K562 (cell line): ENCODE measurements around the gene DENND2A. TPM values are rescaled to one million over a fixed set of nuclear protein-coding genes. Genes with fewer than 3 reads are reported as not detected.

Source experiments
- ATAC-seq: fragments of 200-7000 bp; cut with Tn5 transposase; 3 replicates; pipeline ENCODE4 v1.9.1; 2020; ENCODE audit warnings: moderate library complexity
- BruUV-seq: library from RNA; stranded (reverse); fragments of 400-500 nt; replicated peaks from 2 replicates; lab custom pipeline; 2021; lab: Mats Ljungman, UMichigan
- CTCF ChIA-PET: fragments of 300-600 bp; formaldehyde crosslinking; extraction: SDS; loops from one replicate; lab custom pipeline; 2021; ENCODE audit warnings: low intra/inter-chr PET ratio; lab: Yijun Ruan, JAX
- POLR2A ChIA-PET: fragments of 300-600, 350-650 bp; sonication (Branson Sonifier 250); formaldehyde crosslinking; extraction: SDS; loops from one replicate; lab custom pipeline; 2021; ENCODE audit warnings: antibody characterized with exemption, inconsistent platforms; lab: Yijun Ruan, JAX
- DNase-seq, 4 experiments: peaks; one replicate each; pipeline versions ENCODE4 v3.0.0 to v3.0.0-alpha.2; 2011 to 2018; ENCODE audit warnings: low spot score in 3 of 4, mixed read lengths in 3 of 4; ENCODE audit errors: extremely low read depth in 1 of 4
- FAIRE-seq: peaks from 2 replicates; lab custom pipeline; 2011; peaks lifted over from hg19 to GRCh38; lab: Jason Lieb, UNC
- H2AFZ ChIP-seq: 2 replicates; pipeline ENCODE4 v1.6.0; 2011; ENCODE audit warnings: low read depth, low read length, control low read depth, inconsistent platforms
- H3K27ac ChIP-seq: fragments of 200-600 bp; 3 replicates; pipeline ENCODE4 v1.8.0; 2011; ENCODE audit warnings: low read depth, mild to moderate bottlenecking, control low read depth, inconsistent platforms, low read length, moderate library complexity, mixed read lengths; ENCODE audit errors: extremely low read depth
- H3K27me3 ChIP-seq, 2 experiments: fragments of 300-600 bp in 1 of 2; 2 replicates in 1 of 2; 3 replicates in 1 of 2; pipeline versions ENCODE4 v1.6.0 to v1.8.0; 2011; ENCODE audit warnings: inconsistent platforms in 2 of 2, low read length in 2 of 2, mild to moderate bottlenecking in 1 of 2, mixed read lengths in 1 of 2, moderate library complexity in 1 of 2; ENCODE audit not compliant: control insufficient read depth in 2 of 2, insufficient read depth in 2 of 2
- H3K36me3 ChIP-seq: fragments of 300-600 bp; 3 replicates; pipeline ENCODE4 v1.8.0; 2011; ENCODE audit warnings: mild to moderate bottlenecking, low read length, inconsistent platforms; ENCODE audit not compliant: control insufficient read depth, insufficient read depth
- H3K4me1 ChIP-seq, 2 experiments: fragments of 200-600 bp in 1 of 2; replicated peaks in 1 of 2; 2 replicates in 1 of 2; 3 replicates in 1 of 2; pipeline versions ENCODE4 v1.5.1 to v1.8.0; 2011; ENCODE audit warnings: inconsistent platforms in 2 of 2, low read length in 2 of 2, mild to moderate bottlenecking in 1 of 2, mixed read lengths in 1 of 2, moderate library complexity in 1 of 2; ENCODE audit not compliant: control insufficient read depth in 2 of 2, insufficient read depth in 2 of 2
- H3K4me2 ChIP-seq: 2 replicates; pipeline ENCODE4 v1.6.1; 2011; ENCODE audit warnings: low read length, control low read depth, inconsistent platforms, mixed read lengths; ENCODE audit not compliant: insufficient read depth
- H3K4me3 ChIP-seq: fragments of 200-600 bp; sonication (generic), shearing (Covaris generic); 2 replicates; pipeline ENCODE4 v1.5.1; 2016; ENCODE audit warnings: control low read depth, inconsistent platforms
- H3K79me2 ChIP-seq: fragments of 200-600 bp; 3 replicates; pipeline ENCODE4 v1.8.0; 2011; ENCODE audit warnings: low read length, inconsistent platforms; ENCODE audit not compliant: control insufficient read depth, insufficient read depth
- H3K9ac ChIP-seq, 2 experiments: 2 replicates each; pipeline versions ENCODE4 v1.6.0 to v1.6.1; 2011; ENCODE audit warnings: low read depth in 2 of 2, low read length in 2 of 2, control low read depth in 1 of 2, inconsistent platforms in 1 of 2, mild to moderate bottlenecking in 1 of 2, mixed read lengths in 1 of 2; ENCODE audit not compliant: insufficient read depth in 1 of 2
- H3K9me1 ChIP-seq: one replicate; pipeline ENCODE4 v1.6.0; 2011; ENCODE audit warnings: inconsistent platforms, mild to moderate bottlenecking, low read length, moderate library complexity; ENCODE audit not compliant: control insufficient read depth, insufficient read depth
- H3K9me3 ChIP-seq: replicated peaks from 2 replicates; pipeline ENCODE4 v1.5.1; 2011; ENCODE audit warnings: low read depth, low read length, inconsistent platforms; ENCODE audit not compliant: control insufficient read depth, insufficient read depth
- H4K20me1 ChIP-seq: replicated peaks from 2 replicates; pipeline ENCODE4 v1.6.1; 2011; ENCODE audit warnings: low read length, inconsistent platforms, mixed read lengths; ENCODE audit not compliant: control insufficient read depth, insufficient read depth
- ATF1 ChIP-seq, 2 experiments: fragments of 450-650 bp in 1 of 2; IDR thresholded peaks; 2 replicates each; pipeline ENCODE4 v1.6.1; 2016; ENCODE audit warnings: missing compliant biosample characterization in 1 of 2, missing genetic modification characterization in 1 of 2
- BHLHE40 ChIP-seq: IDR thresholded peaks from 2 replicates; pipeline ENCODE4 v1.6.1; 2011; ENCODE audit warnings: low read length, improper control_type of control experiment
- DLX4 ChIP-seq: fragments of 250-450 bp; sonication (Bioruptor Pico); IDR thresholded peaks from 2 replicates; pipeline ENCODE4 v1.6.1; 2021; ENCODE audit warnings: mild to moderate bottlenecking
- JUND ChIP-seq, 2 experiments: IDR thresholded peaks; 2 replicates in 1 of 2; 3 replicates in 1 of 2; pipeline ENCODE4 v1.6.1; 2011; ENCODE audit warnings: borderline replicate concordance in 2 of 2, low read depth in 2 of 2, low read length in 2 of 2, improper control_type of control experiment in 1 of 2, missing biosample characterization in 1 of 2, missing genetic modification characterization in 1 of 2, missing genetic modification reagents in 1 of 2
- MEIS2 ChIP-seq: fragments of 450-650 bp; IDR thresholded peaks from 2 replicates; pipeline ENCODE4 v1.6.1; 2014; ENCODE audit warnings: mild to moderate bottlenecking; ENCODE audit not compliant: partially characterized antibody
- PHF20 ChIP-seq: fragments of 450-650 bp; IDR thresholded peaks from 2 replicates; pipeline ENCODE4 v1.6.1; 2018; ENCODE audit not compliant: partially characterized antibody
- PRMT5 ChIP-seq: sonication (generic); formaldehyde crosslinking; IDR thresholded peaks from 2 replicates; pipeline ENCODE4 v1.5.0; 2020; ENCODE audit warnings: missing genetic modification reagents
- RBM39 ChIP-seq: fragments of 200-400 bp; formaldehyde crosslinking; optimal IDR thresholded peaks from 2 replicates; pipeline ENCODE3; 2018; ENCODE audit warnings: low read depth, low read length
- RREB1 ChIP-seq: fragments of 250-450 bp; sonication (Bioruptor Pico); IDR thresholded peaks from 2 replicates; pipeline ENCODE4 v1.4.0; 2020
- YY1 ChIP-seq, 3 experiments: IDR thresholded peaks; 2 replicates each; pipeline ENCODE4 v1.6.1; 2011; ENCODE audit warnings: low read length in 2 of 3, mild to moderate bottlenecking in 2 of 3, moderate library complexity in 2 of 3, borderline replicate concordance in 1 of 3, control low read depth in 1 of 3, low read depth in 1 of 3; ENCODE audit not compliant: insufficient read depth in 3 of 3, insufficient replicate concordance in 2 of 3, control insufficient read depth in 1 of 3, insufficient read length in 1 of 3; ENCODE audit errors: extremely low read depth in 1 of 3
- ZBTB34 ChIP-seq: fragments of 250-450 bp; sonication (Bioruptor Pico); IDR thresholded peaks from 2 replicates; pipeline ENCODE4 v1.8.0; 2021; ENCODE audit warnings: mild to moderate bottlenecking, moderate library complexity
- ZNF766 ChIP-seq: fragments of 200-800 bp; sonication (Bioruptor generic); conservative IDR thresholded peaks from 2 replicates; pipeline ENCODE4 v1.6.1; 2016; ENCODE audit warnings: missing genetic modification characterization, missing compliant biosample characterization
- WGBS: fragments of 100-300 bp; shearing (Covaris generic); methylation state at CpG from one replicate; pipeline ENCODE4 v1.1.6; 2016; ENCODE audit warnings: low coverage, mixed read lengths; ENCODE audit not compliant: insufficient coverage; ENCODE audit errors: missing lambda C conversion rate; 5-methylcytosine and 5-hydroxymethylcytosine counted together
- in situ Hi-C: fragments of 300-500 bp; cut with MboI; formaldehyde crosslinking; loops from 4 replicates; pipeline ENCODE4 v1.15.0; 2018; ENCODE audit warnings: inconsistent platforms, mixed read lengths
- intact Hi-C: fragments of 100-400 bp; cut with micrococcal nuclease; formaldehyde crosslinking; loops from 2 replicates; pipeline ENCODE4 v1.14.2; 2022
- polyA plus RNA-seq, 8 experiments: library from polyadenylated mRNA; depleted of rRNA in 4 of 8; stranded (reverse) in 5 of 8; unstranded in 3 of 8; fragments of >200 nt; fragmentation: Nextera tagmentation in 2 of 8; fragmentation: Illumina TruSeq in 1 of 8; extraction: Ambion mirVana in 2 of 8; extraction: Trizol in 1 of 8; gene quantifications; 2 replicates each; pipeline versions ENCODE4 v1.2.1 to v1.2.3, GENCODE V29; 2011 to 2014; ENCODE audit warnings: inconsistent platforms in 1 of 8, missing spikeins in 1 of 8
- total RNA-seq, 7 experiments: library from RNA; depleted of rRNA in 6 of 7; stranded (reverse); fragments of >200 nt in 6 of 7; fragmentation: Illumina TruSeq in 2 of 7; extraction: Trizol in 2 of 7; gene quantifications; 2 replicates each; pipeline versions ENCODE4 v1.2.1 to v1.2.3, GENCODE V29; 2011 to 2021; ENCODE audit warnings: low replicate concordance in 1 of 7

The DENND2A gene
- total and polyA plus RNA-seq, 9 of the 15 experiments (the other 6 are each of a cell fraction or from before 2014, with no cell fraction given), result not detected

DNA sequence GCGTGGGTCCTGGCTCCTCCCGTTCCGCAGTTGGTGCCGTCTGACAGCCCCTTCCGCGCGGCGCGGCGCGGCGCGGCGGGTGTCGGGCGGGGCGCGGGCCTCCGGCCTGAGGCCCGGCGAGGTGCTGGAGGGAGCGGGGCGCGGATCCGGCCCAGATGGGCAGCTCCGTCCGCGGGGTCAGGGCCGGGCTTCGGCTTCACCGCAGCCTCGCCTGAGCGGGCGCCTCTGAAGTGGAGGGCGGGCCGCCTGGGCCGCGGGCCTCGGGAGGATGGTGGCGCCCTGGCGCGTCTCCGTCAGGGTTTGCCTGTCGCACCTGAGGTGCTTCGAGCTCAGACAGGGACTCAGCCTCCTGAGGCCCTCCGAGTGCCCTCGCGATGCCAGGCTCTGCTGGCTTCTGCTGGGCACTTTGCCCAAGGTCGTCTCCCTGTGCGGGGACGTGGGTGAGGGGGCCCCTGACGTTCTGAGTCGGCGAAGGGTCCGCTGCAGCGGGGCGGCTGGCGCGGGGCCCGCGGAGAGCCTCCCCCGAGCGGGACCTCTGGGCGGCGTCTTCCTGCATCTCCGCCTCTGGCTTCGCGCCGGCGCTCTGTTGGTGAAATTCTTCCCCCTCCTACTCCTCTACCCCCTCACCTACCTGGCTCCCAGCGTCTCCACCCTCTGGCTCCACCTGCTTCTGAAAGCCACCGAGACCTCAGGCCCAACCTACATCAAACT lies 32.6 kb upstream of the DENND2A start:
- Histone ChIP-seq H3K9ac (peak overlapping the region; percentile 61 to 95; a peak in 3 of 4 replicates), H3K4me3 (peak overlapping the region; percentile 77), H3K4me1 (peaks cover 24 to 34% of the 10 kb centered on the region in 2 experiments; a peak in 4 of 5 replicates), H3K79me2 (no peaks in the 10 kb centered on the region), H4K20me1 (no peaks in the 10 kb centered on the region), H3K9me3 (no peaks in the 10 kb centered on the region), H3K27me3 (no peaks in the 10 kb centered on the region), H2AFZ (peak overlapping the region; percentile 88), H3K27ac (peak overlapping the region; percentile 57; the same call in 2 of the 3 replicates), H3K9me1 (no peaks in the 10 kb centered on the region), H3K36me3 (no peaks in the 10 kb centered on the region), H3K4me2 (peak overlapping the region; percentile 74)
- no TSS peak for BruUV-seq
- in situ Hi-C loops (no loop called here), intact Hi-C loops (loop anchor here (10.0 kb wide), 2 partner anchors 312 to 862 kb away; no protein-coding TSS in a partner anchor)
- CTCF ChIA-PET, result no interaction called here
- DNase-seq, result peak; percentile 62 to 77 (median 70)
- no peak for FAIRE-seq
- peak; percentile 79 for ATAC-seq
- WGBS, result 4% methylated on average over 72 of the region's 72 CpGs
- POLR2A ChIA-PET, result interaction anchor here (0.6 to 1.1 kb wide), 4 partner anchors 14 to 373 kb away, joined by 3 to 4 read pairs (median 3); no protein-coding TSS in a partner anchor
- TF ChIP-seq JUND (IDR thresholded peaks at IDR 0.05; ENCODE audit: borderline replicate concordance, low read depth, low read length) (0 out of 2 replicates have a peak, but pooled peaks have one; percentile 13), JUND (tag; IDR thresholded peaks at IDR 0.05; ENCODE audit: borderline replicate concordance, low read depth, low read length) (no peak), ZNF766 (CRISPR knock-in tag) (no peak), PRMT5 (CRISPR knock-in tag) (no peak), PHF20 (peak; percentile 65), RREB1 (CRISPR knock-in tag) (no peak), BHLHE40 (no peak), ZBTB34 (CRISPR knock-in tag) (no peak), DLX4 (CRISPR knock-in tag) (no peak), YY1 (IDR thresholded peaks at IDR 0.05; ENCODE audit: borderline replicate concordance in 1 of 3, control insufficient read depth in 1 of 3, extremely low read depth in 1 of 3, insufficient read depth in 3 of 3, insufficient read length in 1 of 3, insufficient replicate concordance in 2 of 3, low read depth in 1 of 3, low read length in 2 of 3) (peak in 2 of 3 experiments; percentile 12 to 24), MEIS2 (peak; percentile 11), ATF1 (CRISPR knock-in tag; IDR thresholded peaks at IDR 0.05) (no peak), ATF1 (tag; IDR thresholded peaks at IDR 0.05) (peak; percentile 44), RBM39 (no peak)
